Ovary (tissue), 3 donors: Measurements from ENCODE around the gene INAVA.

ENCODE experiments used
- CTCF ChIP-seq, 3 donors: fragments of 450-650 bp in 2 of 3; fragments of 200-600 bp in 1 of 3; IDR thresholded peaks; one replicate each; pipeline versions ENCODE4 v1.5.1 to v1.8.0; 2016 to 2022; ENCODE audit warnings: antibody characterized with exemption in 3 of 3, mild to moderate bottlenecking in 1 of 3
- EP300 ChIP-seq: sonication (generic); formaldehyde crosslinking; IDR thresholded peaks from one replicate; pipeline ENCODE4 v1.6.1; 2017; ENCODE audit warnings: antibody characterized with exemption
- POLR2A ChIP-seq: fragments of 450-650 bp; IDR thresholded peaks from one replicate; pipeline ENCODE4 v1.6.1; 2017; ENCODE audit warnings: antibody characterized with exemption, mild to moderate bottlenecking, moderate library complexity
- donor health status: DM: no; HTN: no; CAD: no.

DNA sequence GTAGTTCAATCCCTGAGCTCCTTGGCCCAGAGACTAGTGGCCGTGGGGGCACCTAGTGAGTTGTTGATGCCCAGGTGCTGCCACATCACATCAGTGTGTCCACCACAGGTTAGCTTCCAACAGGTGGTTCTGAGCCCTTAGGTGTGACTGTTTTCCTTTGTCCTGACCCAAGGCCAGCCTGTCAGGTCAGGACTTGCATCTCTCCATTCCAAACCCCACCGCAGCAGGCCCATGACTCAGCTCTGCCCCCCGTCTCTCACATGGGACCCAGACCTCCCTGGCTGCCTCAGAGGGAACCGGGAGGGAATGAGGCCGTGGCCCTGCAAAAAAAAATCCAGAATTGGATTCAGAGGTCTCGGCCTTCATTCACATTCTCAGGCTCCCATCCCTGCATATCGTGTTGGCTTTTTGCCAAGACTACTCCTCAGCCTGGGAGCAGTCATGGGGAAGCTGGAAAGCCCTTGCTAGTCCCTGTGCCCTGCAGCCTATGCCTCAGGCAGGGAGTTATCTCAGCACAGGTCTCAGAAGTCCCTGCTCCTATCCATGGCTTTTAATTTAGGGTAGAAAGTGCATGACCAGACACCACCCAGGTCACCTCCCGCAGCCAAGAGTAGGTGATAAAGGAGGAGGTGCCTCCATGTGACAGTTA lies 7.2 kb downstream of the INAVA start:
- TF ChIP-seq CTCF (IDR thresholded peaks at IDR 0.05) (no peak), POLR2A (no peak), EP300 (no peak)
